Ureter (tissue), 1 donor: Measurements from ENCODE around the gene TTI1. TPM values are rescaled to one million over a fixed set of nuclear protein-coding genes. Genes with fewer than 3 reads are reported as not detected.
"Not testable (repeated sequence)": the region's sequence is repeated elsewhere in the genome, so short reads cannot be mapped to it uniquely, and the experiment has no call there.

Experiments used
- DNase-seq: peaks from one replicate; pipeline ENCODE4 v3.0.0-alpha.2; 2020; ENCODE audit warnings: low spot score
- total RNA-seq: library from RNA; stranded (reverse); gene quantifications from one replicate; pipeline ENCODE4 v1.2.4, GENCODE V29; 2023
- donor health status: DM: yes; HTN: yes; CAD: no.

The TTI1 gene
- total RNA-seq, 1 donor from 2014 or later: 29.5 TPM

GRCh38 chr20:38012332-38012731, 20.9 kb downstream of the TTI1 start:
- DNase-seq: no peak

- no peak for DNase-seq
Measured at GRCh38 chr20:38011696-38012095, 21.6 kb downstream of the TTI1 start.

GRCh38 chr20:38009416-38009815, 23.8 kb downstream of the TTI1 start:
- not testable (repeated sequence) for DNase-seq

DNA sequence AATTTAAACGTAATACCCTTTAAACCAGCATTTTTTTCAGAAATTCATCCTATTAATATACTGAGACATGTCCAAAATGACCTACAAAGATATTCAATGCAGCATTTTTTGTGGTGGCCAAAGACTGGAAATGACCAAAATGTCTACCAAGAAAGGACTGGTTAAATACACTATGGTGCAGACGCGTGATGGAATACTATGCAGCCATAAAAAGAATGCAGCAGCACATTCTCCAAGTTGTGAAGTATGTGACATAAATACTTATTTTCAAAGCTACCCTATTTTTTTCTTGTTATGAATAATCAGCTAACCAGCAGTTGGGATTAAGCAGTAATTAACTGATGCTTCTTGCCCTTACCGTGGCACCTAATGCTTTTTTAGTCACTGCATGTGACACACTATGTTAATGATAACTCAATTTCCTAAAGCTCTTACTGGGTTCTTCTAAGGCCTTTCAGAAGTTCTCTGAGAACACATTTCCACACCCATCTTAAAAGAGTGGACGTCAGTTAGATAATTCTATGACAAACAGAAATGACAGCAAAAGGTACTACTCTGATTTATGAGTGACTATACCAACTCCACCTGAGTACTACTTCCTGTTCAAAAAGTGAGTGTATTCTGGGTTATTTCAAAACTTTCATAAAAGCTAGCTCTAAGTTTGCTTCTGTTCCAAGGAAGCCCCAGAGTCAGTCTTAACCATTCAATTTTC, 24.9 kb downstream of the TTI1 start:
- DNase-seq: no peak

- DNase-seq: no peak
Measured at GRCh38 chr20:38007526-38007925, 25.7 kb downstream of the TTI1 start.

DNA sequence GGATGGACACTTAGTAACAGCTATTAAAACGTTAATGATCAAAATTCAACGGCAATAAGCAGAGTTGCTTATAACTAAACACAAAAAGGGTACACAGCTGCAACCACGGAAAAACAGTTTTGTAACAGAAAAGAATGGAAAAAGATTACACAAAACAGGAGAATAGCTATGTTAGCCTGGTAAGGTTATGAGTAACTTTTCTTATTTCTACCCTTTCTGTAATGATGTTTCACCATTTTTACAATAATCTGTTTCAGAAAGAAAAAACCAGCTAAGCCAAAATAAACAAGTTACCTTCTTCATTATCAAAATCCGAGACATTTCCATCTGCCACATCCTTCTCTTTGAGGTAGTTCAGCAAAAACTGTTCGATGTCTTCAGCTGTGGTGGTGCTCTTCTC, 27.4 kb downstream of the TTI1 start:
- no peak for DNase-seq

GRCh38 chr20:38004416-38004815, 28.8 kb downstream of the TTI1 start:
- DNase-seq: no peak

GRCh38 chr20:38002422-38002821, 30.8 kb downstream of the TTI1 start:
- no peak for DNase-seq

DNA sequence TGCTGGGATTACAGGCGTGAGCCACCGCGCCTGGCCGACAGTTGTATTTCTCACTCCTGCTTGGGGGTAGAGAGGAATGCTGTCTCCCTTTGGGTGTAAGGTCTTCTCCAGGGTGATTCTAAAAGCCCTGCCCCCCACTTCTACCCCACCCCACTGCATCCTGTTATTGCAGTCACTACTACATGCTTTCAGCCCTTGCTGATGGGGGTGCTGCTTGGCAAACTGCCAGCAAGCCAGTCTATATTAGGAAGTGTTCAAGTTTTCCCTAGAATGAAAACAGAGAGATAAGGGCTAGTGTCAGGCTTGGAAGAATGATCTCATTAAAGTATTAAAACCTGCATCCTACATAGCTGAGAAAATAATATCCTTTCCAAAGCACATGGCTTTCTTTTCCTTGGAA, 31.3 kb downstream of the TTI1 start:
- no peak for DNase-seq

GRCh38 chr20:38001173-38001875, 31.9 kb downstream of the TTI1 start:
- DNase-seq: no peak

- DNase-seq: no peak
Measured at GRCh38 chr20:38000293-38000692, 33.0 kb downstream of the TTI1 start.

DNA sequence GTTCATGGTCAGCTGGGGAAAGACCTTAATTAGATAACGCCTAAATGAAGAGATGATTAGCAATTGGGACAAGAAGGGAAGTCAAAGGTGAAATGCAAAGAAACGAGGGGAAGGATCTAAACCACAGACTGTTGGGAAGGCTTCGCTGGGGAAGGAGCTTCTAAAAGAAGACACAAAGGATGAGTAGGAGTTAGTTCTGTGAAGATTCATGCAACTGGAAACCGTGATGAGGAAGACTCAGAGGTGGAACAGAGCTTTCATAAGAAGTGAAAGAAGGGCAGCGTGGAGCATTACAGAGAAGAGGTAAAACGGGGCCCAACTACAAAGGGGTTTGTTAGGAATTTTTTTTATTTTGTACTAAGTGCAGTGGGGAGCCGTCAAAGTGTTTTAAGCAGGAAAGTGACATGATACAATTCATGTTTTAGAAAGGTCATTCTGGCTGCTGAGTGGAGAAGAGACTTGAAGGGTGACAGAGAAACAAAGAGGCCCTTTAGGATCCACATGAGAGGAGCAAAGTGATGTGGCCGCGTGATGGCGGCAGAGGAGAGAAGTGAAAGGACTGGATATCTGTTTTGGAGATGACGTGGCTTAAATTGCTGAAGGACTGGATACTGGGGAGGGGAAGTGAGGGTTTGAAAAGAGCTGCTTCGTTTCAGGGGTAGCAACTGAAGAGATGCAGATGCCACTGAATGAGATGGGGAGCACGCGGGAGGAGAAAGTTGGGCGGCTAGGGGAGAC, 33.6 kb downstream of the TTI1 start:
- no peak for DNase-seq

GRCh38 chr20:37997516-37997915, 35.7 kb downstream of the TTI1 start:
- no peak for DNase-seq

DNA sequence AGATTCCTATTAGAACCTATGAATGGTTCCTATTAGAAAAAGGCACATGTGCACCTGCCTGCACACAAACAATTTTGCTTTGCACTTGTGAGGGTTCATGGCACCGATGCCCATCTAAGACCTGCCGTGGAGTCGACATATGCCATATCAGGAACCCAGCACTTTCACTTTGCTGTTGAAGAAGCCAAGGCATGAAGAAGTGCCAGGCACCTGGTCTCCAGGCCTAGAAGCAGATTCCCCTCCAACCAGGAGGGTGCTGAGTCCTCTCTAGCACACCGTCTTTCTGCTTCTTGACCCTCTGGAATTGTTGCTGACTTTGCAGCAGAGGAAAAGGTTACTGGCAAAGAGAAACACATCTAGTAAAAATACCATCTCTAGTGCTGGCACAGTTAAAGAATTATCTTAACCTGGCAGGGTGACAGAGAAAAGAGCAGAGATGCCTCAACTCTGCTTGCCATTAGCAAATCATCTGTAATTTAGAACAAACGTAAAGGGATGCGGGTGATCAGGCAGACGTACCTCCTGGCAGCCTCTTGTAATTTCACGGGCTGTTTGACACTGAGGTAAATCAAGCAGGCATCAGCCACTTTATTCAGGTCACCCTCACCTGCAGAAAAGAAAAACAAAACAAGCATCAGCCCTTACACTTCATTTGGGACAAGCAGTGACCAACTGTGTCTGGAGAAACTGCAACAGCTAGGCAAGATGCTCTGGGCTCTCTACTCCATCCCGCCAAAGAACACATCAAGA, 37.2 kb downstream of the TTI1 start:
- no peak for DNase-seq

- no peak for DNase-seq
Measured at GRCh38 chr20:37994512-37994911, 38.7 kb downstream of the TTI1 start.

DNA sequence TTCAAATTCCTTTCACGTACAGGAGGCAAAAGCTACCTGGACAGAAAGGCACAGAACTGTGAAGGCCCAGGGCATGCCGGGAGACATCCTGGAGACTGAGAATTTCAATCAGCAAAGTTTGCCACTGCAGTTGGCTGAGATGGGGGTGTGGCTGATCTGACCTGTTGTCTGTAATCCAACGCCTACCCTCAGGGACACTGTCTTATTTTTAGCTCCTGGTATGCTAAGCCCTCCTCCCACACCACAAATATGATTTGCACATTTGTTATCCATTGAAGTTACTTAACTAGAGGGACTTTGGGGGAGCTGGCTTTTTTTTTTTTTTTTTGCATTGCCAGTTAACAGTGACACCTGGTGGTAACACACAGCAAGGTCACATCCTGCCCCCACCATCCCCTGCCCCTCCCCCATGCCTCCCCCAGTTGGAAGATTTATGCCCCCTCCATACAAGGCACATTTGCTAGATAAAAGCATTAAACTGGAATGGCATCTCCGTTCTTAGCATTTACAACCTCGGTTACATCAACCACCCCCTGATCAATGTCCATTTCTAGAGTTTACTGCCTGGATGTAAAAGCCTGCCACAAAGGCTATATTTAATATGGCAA, 40.4 kb downstream of the TTI1 start:
- peak; percentile 50 for DNase-seq

GRCh38 chr20:37991908-37992307, 41.3 kb downstream of the TTI1 start:
- no peak for DNase-seq

DNA sequence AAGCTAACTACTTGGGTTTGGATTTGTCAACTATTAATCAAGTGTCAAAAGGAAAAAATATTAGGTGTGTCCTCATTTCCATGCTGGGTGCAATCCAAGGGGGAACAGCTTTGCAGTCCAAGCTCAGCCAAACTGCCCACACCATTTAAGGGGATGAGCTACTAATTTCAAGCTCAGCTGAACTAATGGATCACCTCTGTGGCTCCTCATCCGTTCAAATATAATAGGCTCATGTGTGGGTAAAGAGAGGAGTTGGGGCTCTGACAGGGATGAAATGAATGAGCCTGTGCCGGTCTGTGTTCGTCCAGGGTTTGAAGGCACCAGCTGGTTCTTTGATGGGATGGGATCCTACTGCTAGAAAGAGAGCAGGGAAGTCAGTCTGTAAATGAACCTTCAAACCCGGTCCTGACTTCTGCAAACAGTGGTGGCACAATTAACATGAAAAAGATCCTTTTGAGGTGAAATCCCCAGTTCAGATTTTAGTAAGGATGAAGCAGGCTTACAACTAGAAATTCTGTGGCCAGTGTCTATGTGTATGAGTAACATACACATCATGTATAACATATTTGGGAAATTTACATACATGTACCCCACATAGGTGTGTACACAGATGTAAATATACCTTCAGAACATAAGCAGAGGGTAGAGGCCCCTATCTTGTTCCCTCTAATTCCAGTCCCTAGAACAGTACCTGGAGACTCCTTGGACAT, 41.9 kb downstream of the TTI1 start:
- no peak for DNase-seq

GRCh38 chr20:37990571-37991151, 42.6 kb downstream of the TTI1 start:
- DNase-seq: peak; percentile 64

DNA sequence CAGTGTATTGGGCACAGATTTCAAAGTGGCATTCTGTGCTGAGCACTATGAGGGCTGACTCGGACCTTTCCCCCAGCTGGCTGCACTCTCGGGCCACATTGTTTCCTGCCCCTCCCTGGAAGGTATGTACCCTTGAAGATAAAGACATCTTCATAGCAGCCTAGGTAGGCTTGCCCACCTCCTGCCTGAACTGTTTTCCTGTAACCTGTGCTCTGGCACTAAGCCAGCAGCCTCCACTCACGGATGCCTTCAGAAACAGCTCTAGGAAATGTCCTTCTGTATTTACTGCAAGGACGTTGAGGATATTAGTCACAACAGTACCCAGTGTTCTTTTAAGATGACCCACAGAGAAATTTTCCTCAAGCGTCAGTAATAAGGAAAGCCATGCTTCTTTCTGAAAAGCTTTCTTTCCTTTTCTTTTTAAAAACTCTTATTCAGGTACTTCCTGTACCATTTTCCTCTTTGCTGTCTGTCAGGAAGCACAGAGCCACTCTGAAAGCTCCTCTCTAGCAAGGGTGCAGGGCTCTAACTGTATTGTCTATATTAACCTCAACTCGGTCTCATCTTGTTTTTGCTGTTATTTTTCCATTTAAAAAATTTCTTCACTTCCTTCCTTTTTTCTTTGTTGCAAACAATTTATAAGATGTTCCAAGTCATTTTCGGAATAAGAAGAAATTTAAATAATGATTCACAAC, 43.5 kb downstream of the TTI1 start:
- DNase-seq: peak; percentile 60
